Testis (tissue), 2 donors: ENCODE measurements around the gene GINS2.

ENCODE experiments used
- POLR2A ChIP-seq: fragments of 450-650 bp; IDR thresholded peaks from one replicate; pipeline ENCODE4 v1.6.1; 2017; ENCODE audit warnings: antibody characterized with exemption, mild to moderate bottlenecking, moderate library complexity
- TF ChIP-seq, protein P1 (sequence below), 3 experiments: fragments of 450-650 bp in 2 of 3; fragments of 200-600 bp in 1 of 3; sonication (generic) in 1 of 3; IDR thresholded peaks; one replicate each; pipeline ENCODE4 v1.5.1; 2016 to 2019; ENCODE audit warnings: antibody characterized with exemption in 3 of 3, mild to moderate bottlenecking in 2 of 3, moderate library complexity in 1 of 3

DNA sequence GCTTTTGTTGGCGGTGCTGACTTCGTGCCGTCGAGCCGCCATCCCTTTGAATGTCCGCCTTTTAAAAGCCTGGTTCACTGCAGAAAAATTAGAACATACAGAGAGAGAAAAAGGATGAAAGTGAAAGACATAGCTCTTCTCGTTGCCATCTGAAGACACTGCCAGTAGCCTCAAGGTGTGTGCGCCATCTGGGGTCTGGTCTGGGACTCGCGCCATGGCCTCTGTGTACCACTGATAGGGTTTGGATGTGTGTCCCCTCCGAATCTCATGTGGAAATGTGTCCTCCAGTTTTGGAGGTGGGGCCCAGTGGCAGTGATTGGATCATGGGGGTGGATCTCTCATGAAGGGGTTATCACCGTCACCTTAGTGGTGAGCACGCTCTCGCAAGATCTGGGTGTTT, 60.1 kb downstream of the GINS2 start:
- TF ChIP-seq, protein P1, sequence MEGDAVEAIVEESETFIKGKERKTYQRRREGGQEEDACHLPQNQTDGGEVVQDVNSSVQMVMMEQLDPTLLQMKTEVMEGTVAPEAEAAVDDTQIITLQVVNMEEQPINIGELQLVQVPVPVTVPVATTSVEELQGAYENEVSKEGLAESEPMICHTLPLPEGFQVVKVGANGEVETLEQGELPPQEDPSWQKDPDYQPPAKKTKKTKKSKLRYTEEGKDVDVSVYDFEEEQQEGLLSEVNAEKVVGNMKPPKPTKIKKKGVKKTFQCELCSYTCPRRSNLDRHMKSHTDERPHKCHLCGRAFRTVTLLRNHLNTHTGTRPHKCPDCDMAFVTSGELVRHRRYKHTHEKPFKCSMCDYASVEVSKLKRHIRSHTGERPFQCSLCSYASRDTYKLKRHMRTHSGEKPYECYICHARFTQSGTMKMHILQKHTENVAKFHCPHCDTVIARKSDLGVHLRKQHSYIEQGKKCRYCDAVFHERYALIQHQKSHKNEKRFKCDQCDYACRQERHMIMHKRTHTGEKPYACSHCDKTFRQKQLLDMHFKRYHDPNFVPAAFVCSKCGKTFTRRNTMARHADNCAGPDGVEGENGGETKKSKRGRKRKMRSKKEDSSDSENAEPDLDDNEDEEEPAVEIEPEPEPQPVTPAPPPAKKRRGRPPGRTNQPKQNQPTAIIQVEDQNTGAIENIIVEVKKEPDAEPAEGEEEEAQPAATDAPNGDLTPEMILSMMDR (IDR thresholded peaks at IDR 0.05): no peak
- TF ChIP-seq POLR2A: no peak
